HL-60/S4 (cell line): ENCODE data around the gene CPA1.

ENCODE experiments used
- in situ Hi-C: fragments of 300-500 bp; cut with MboI; formaldehyde crosslinking; loops from 2 replicates; pipeline ENCODE4 v1.14.3; 2022; ENCODE audit warnings: low sequenced_read_pairs

Gene CPA1

DNA sequence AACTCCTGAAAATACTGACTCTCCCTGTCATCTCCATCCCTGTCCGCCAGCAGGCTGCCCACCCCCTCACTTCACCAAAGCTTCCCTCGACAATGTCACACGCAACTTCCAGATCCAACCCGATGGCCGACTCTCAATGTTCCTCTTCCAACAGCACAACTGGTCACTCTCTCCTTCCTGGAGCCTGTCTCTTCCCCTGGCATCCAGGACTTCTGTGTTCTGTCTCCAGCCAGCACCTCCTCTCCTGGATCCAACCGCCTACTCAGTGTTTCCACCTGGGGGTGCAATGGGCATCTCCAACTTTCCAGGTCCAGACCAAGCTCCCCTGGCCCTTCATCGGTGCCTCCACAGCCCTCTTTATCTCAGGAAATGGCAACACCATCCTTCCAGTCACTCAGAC lies 27.1 kb upstream of the CPA1 start:
- in situ Hi-C loops = no loop called here

DNA sequence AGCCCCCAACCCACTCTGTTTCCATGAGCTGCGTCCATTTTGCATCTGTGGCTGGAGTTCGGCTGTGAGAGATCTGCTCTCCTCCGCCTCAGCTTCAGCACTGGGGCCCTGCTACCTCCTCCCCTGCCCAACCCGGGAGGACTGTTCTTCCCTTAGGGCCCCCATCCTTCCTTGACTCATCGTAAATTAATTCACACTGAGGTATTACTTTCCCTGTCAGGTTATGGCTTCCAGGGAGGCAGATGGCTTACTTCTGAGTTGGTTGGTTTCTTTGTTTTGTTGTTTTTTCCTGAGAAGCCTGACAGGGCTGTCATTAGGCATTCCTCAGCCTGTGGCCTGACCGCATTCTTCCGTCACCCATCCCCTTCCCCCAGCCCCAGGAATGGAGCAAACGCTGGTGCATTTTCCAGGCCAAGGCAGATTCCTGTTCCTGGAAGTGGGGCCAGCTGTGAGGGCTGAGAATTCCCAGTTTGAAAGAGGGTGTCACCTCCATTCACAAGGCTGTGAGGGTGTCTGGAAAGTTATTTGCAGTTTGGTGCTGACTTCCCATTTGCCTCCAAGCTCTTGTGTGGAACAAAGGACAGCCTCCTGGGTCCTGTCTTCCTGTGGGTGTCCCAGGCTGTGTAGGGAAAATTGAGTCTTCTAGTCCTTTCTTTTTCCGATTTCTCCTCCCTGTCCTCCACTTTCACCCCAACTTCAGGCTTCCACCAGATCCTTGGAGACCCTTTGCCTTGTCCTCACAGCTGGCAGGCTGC lies 24.0 kb upstream of the CPA1 start:
- in situ Hi-C loops = no loop called here

DNA sequence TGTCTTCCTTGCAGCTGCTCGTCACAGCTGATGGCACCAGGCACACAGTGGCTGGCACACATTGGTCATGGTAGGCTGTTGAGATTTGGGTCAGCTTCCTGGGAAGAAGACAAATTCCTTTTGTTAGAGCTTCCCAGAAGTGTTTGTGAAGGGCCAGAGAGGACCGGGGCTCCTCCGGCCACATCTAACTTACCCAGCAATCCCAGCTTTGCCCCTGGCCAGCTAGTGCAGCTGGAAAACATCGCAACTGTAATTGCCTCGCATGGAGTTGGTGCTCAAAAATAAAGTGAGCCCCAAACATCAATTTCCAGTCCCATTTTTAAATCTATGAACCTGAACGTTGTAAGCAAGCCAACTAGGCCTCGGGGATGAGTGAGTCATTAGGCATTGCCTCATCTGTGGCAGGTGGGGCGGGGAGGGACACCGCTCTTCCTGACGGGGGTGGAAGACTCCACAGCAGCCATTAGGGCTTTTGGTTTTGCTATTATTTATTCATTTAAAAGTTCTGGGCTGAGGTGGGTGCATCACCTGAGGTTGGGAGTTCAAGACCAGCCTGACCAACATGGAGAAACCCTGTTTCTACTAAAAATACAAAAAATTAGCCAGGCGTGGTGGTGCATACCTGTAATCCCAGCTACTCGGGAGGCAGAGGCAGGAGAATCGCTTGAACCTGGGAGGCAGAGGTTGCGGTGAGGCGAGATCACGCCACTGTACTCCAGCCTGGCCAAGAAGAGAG lies 23.2 kb upstream of the CPA1 start:
- in situ Hi-C loops = no loop called here

DNA sequence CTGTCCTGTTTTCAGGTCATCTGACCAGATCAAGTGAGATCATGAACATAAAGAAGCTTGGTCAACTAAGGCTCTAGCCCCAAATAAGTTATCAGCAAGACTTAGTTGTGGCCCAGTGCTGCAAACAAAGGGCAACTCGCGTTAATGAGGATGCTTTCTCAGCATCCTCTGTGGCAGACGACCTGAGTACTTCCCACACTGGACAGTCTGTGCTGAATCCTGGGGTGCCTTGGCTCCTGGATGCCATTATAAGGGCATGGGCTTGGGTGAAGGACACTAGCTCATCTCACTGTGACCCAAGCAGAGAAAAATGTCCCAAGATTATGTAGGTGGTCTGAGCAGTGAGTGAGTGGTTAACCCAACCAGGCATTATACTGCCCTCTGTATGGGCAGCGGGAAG lies 21.8 kb upstream of the CPA1 start:
- in situ Hi-C loops = no loop called here

DNA sequence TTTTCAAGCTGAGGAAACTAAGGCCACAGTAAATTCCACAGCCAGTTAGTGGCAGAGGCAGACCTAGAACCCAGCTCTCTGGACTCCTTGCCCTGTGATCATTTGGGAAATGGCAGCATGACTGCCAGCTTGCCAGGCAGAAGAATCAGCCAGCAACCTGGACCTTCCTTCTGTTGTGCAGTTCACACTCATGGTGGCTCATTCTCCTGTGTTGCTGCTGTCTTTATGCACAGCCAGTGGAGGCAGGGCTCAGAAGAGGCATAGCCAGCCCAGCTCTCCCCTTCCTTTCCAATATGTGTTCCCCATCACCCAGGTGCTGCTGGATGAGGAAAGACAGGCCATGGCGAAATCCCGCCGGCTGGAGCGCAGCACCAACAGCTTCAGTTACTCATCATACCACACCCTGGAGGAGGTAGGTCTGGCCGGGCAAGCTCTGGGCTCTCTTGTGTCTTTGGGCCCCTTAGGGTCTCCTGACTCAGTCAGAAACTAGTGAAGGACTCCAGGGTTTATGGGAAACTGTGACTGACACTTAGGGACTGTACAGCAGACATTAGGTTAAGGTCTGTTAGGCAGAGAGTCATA lies 20.9 kb upstream of the CPA1 start:
- in situ Hi-C loops = no loop called here

DNA sequence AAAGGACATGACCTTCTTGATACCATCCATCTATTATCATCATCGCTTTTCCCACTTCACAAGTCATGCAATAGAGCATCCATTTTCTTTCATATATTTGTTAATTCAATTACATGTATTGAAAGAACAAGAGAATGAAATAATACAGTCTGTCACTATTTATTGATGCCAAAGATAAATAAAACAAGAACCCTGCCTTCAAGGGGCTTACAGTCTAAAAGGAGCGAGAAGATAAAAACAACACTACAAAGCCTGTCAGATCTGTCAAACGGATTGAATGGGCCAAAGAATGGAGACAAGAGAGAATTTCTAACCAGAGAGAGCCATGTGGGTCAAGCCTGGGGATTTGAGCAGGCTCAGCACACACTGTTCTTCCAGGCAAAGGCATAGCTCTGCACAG lies 19.8 kb upstream of the CPA1 start:
- in situ Hi-C loops = no loop called here

DNA sequence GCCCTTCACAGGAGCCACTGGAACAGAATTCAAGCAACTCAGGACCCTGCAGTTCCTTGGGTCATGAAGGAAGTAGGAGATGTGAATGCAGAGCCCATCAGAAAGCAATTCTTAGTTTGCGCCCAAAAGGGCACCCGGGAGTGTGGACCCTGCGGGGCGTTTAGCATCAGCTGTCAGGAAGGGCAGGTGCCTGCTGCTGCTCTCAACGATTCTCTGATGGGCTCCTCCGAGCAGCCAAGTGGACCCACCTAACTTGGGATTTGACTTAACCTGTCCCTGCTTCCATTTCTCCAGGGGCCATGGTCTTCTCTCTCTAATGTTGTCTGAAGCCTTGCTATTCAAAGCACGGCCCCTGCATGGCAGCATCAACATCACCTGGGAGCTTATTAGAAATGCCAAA lies 18.6 kb upstream of the CPA1 start:
- in situ Hi-C loops = no loop called here

DNA sequence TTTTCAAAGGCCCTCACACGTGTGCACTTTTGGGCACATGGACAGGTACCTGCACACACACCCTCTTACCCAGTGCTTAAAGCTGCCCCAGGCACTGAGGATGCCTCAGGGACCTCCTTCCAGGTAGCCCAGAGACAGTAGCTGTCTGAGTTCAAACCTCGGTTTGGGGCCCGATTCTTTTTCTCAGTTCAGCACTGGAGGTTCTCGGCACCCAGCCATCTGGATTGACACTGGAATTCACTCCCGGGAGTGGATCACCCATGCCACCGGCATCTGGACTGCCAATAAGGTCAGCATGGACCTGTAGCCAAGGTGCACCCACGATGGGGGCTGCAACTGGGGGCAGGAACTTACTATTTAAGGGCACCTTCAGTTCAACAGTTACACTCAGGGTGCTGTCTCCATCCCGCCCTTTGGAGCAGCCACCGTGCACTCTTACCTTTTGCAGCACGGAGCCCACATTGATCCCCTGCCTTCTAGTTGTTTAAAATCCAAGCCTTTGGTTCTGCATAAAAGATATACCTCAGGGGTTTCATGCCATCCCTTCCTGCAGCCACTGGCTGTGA lies 18.0 kb upstream of the CPA1 start:
- in situ Hi-C loops = no loop called here

DNA sequence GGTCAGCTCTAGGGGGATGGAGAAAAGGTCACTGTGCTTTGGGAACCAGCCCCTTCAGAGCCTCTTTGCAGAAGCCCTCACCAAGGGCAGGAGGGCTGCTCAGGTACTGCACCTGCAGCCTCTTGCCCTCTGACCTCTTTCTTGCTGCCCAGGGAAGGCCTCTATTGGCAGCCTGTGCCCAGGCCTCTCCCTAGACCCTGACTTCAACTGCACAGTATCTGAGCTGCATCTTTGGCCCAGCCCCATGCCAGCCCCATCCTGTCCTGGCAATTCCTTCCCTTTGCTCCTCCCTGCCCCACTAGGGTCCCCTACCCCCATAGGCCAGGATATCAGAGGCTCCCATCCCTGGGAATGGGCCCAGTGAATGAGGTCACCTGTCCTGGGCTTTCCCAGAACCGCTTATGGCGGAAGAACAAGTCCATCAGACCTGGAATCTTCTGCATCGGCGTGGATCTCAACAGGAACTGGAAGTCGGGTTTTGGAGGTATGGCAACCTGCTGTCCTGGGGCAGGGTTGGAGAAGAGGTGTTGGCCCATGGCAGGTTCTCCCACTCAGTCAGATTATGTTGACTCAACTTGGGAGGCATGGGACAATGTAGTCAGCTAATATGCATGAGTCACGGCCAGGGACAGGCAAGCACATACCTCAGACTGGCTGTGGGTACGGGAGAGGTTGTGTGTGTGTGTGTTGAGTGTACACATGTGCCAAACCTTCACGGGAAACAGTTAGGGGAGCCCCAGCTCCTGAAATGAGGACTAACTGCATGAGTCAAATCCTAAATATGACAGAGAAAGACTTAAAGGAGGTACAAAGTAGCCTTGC lies 17.1 kb upstream of the CPA1 start:
- in situ Hi-C loops = no loop called here

DNA sequence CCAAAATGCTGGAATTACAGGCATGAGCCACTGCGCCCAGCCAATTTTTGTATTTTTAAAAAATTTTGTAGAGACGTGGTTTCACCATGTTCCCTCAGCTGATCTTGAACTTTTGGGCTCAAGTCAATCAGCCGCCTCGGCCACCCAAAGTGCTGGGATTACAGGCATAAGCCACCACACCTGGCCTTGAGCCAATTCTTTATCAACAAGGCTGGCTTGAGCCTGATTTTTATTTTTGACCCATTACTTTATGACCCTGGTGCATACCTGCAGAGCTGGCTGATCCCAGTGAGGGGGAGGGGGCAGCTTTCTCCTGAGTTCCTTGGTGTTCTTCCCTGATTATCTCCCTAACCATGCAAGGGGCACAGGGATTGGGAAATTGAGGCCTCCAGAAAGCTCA lies 15.8 kb upstream of the CPA1 start:
- in situ Hi-C loops = no loop called here

DNA sequence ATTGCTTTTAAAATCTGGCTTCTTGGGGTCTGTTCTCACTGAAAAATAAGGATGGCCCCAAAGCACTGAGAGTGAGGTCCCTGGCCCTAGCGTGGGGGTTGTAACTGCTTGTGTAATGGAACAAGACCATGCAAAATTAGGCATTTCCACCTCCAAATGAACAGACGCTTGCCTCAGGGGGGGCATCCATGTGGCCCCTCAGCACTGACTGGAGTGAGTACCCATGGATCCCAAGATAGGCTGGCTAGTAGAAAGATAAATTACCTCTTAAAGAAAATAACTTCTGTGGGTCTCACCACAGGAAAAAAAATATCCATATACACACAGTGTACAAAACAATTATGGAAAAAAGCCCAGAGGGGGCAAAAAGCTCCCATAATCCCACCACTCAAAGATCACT lies 15.2 kb upstream of the CPA1 start:
- in situ Hi-C loops = no loop called here

DNA sequence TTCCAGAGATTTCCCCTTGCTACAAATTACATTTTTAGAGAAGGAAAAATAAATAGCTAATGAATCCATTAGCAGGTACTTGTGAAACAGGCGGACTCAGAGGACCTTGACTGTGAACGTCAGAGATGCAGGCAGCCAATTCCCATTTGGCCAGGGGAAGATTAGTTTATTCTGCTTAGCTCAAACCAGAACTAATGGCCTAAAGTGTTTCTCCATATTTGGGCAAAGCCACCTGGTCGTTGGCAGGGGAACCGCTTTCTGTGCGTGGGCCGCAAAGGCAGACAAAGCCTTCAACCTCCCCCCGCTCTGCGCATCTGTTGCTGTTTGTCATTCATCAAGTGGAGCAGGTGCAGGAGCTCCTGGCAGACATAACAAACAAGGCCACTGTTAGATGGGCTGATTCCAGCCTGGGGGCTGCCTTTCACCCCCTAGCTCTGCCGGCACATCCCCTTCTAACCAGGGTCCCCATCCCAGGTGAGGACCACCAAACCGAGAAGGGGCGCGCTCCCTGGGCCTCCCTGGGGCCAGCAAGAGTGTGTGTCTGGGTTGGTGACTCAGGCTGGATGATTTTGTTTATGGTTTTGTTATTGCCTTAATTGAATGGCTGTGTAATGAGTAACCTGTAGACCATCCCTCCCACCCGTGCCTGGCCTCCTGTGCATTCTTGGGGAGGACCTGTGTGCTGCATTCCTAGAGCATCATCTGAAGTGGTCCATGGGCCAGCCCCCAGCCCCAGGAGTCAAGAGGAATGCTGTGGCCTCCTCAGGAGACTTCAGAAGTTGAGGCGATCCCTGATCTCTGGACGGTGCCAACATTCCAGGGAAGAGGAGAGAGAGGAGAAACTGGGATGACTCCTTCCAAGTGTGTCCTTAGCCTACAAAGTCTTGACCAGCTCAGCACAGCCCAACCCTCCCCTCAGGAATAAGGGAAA lies 14.5 kb upstream of the CPA1 start:
- in situ Hi-C loops = no loop called here

DNA sequence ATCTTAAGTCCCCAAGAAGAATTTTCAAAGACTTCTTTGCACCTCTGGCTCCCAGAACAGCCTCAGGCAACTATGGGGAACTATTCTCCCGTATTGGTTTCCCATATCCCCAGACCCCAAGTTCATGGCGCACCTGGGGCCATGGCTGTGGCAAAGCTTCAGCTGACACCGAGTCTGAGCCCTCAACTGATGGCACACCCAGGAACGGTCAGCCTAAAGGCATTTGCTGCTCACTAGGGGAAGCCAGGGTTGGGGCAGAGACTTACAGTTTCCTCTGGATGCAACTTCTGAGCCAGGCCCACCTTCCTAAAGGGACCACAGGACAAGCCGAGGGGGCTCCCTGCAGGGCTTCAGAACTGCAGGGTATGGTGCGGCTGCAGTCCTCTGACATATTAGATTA lies 13.7 kb upstream of the CPA1 start:
- in situ Hi-C loops = no loop called here

DNA sequence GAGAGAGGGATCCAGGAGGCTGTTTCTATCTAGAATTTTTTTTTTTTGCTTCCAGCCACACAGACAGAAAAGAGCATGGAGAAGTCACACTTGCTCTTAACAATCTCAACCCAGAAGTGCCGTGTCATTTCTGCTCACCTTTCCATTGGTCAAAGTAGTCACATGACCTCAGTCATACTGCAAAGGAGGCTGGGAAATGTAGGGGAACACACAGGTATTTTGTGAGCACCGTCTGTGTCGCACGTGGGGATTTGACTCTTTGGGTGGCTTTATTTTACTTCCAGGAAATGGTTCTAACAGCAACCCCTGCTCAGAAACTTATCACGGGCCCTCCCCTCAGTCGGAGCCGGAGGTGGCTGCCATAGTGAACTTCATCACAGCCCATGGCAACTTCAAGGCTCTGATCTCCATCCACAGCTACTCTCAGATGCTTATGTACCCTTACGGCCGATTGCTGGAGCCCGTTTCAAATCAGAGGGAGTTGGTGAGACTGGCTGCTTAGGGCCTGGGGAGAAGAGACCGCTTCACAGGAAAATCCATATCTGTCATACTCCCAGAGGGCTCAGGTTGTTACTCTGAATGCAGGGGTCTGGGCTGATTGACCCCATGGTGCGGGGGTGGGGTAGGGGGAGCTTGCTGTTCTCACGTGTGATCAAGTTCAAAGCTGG lies 13.1 kb upstream of the CPA1 start:
- in situ Hi-C loops = no loop called here

DNA sequence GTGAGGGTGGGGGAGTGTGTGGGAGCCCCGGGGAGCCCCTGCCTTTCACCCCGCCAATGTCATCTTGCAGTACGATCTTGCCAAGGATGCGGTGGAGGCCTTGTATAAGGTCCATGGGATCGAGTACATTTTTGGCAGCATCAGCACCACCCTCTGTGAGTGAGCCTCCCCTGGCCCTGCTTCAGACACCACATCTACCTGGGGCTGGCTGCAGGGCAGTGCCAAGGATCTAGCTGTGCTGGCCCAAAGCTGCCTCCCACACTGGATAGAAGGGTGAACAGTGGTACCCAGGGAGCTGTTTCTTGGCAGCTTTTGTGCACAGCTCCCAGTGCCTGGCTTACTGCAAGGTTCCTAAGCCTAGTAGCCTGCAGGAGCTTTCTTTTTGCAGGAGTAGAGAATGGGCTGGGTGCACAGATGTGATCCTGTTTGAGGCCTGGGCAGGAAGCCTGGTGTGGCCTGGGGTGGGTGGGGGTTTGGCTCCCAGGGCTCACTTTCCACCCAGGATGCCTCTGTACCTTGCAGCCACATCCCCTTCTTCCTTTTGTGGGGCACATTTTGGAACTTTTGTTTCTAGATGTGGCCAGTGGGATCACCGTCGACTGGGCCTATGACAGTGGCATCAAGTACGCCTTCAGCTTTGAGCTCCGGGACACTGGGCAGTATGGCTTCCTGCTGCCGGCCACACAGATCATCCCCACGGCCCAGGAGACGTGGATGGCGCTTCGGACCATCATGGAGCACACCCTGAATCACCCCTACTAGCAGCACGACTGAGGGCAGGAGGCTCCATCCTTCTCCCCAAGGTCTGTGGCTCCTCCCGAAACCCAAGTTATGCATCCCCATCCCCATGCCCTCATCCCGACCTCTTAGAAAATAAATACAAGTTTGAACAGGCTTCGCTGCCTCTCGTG lies 12.2 kb upstream of the CPA1 start:
- in situ Hi-C loops = no loop called here

DNA sequence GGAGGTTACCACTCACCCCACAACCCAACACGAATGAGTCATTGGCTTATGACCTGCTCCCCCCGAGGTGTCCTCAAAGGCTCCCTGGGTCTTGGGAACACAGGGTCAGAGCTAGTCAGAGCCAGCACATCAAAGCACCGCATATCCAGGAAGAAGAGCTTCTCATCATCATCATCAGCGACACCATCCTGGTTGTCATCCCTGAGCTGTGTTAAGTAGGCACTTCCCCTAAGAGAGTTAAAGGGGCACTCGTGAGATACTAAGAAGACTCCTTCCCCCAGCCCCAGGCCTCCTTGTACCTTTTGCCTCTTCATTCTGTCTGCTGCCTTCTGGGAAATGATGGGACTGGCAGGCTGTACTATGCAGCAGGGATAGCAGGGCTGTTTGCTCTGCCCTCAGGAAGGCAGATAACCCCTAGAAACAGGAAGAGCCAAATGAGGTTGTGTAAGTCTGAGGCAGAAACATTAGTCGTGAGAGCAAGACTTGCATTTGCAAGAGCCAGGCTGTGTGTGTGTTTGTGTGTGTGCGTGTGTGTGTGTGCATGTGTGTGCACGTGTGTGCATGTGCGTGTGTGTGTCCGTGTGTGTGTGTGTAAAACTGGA lies 11.1 kb upstream of the CPA1 start:
- in situ Hi-C loops = no loop called here

DNA sequence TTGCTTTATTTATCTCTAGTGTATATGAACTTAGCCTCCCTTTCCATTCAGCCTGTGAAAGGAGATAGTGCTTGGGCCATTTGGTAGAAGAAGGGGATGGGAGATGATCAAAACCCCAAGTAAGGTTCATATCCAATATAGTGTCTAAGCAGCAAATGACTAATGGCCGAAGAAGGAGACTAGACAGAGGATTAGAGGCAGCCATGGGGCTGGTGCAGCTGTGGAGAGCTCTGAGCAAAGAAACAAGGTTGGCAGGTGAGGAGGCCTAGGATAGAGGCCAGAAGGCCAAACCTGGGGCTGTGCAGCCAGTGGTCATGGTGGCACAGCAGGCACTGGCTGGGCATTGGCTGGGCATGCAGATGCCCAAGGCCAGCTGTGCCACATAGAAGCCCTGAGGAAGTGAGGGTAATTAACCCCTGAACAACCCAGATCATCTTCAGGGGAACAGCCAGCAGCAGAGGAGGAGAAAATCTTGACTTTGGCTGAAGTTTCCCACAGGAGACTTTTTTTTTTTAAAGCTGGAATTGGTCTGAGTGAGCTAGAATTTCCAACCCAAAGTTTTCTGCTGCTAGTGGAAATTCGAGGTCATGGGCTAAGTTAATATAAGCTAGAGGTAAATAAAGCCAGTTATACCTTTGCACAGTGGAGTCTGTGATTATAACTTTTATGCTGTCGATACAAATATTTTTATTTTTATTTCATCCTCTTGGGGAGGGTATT lies 10.3 kb upstream of the CPA1 start:
- in situ Hi-C loops = no loop called here
